Umbilical cord (tissue), 2 donors: Measurements from ENCODE around the gene UGT1A8. TPM values are rescaled to one million over a fixed set of nuclear protein-coding genes. Genes with fewer than 3 reads are reported as not detected.
"Not testable (repeated sequence)": the region's sequence is repeated elsewhere in the genome, so short reads cannot be mapped to it uniquely, and the experiment has no call there.

Source experiments
- DNase-seq: peaks from one replicate; pipeline ENCODE4 v3.0.0-alpha.2; 2015; ENCODE audit warnings: low spot score
- total RNA-seq: library from RNA; depleted of rRNA; stranded (reverse); fragments of >200 nt; gene quantifications from one replicate; pipeline ENCODE4 v1.2.3, GENCODE V29; 2014; ENCODE audit warnings: low replicate concordance; ENCODE audit not compliant: insufficient read depth

UGT1A8 gene
- total RNA-seq, 1 donor from 2014 or later, result 6.5 TPM

- no peak for DNase-seq
Measured at GRCh38 chr2:233714121-233714520, 96.7 kb downstream of the UGT1A8 start.

DNA sequence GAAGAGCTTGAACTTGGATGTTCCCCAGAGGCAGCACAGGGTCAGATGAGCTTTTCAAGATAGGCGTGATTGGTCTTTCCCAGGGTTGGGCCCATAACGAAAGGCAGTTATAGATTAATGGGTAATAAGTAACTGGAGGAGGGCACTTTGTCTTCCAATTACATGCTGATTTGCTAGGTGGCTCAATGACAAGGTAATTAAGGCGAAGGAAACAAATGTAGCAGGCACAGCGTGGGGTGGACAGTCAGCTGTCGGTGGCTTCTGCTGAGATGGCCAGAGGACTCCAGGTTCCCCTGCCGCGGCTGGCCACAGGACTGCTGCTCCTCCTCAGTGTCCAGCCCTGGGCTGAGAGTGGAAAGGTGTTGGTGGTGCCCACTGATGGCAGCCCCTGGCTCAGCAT, 101.1 kb downstream of the UGT1A8 start, which contains the start of gene UGT1A4:
Gene UGT1A4 (plus strand): TSS at position 185 of the 400 bp plus-strand sequence. CDS start 85 bp downstream, at position 270.
- DNase-seq, result no peak

- no peak for DNase-seq
Measured at GRCh38 chr2:233728723-233729301, 111.4 kb downstream of the UGT1A8 start, which contains the start of gene UGT1A3. Gene UGT1A3, plus strand, starts transcription at chr2:233729042. Its CDS starts 85 bp downstream, at chr2:233729127.

DNA sequence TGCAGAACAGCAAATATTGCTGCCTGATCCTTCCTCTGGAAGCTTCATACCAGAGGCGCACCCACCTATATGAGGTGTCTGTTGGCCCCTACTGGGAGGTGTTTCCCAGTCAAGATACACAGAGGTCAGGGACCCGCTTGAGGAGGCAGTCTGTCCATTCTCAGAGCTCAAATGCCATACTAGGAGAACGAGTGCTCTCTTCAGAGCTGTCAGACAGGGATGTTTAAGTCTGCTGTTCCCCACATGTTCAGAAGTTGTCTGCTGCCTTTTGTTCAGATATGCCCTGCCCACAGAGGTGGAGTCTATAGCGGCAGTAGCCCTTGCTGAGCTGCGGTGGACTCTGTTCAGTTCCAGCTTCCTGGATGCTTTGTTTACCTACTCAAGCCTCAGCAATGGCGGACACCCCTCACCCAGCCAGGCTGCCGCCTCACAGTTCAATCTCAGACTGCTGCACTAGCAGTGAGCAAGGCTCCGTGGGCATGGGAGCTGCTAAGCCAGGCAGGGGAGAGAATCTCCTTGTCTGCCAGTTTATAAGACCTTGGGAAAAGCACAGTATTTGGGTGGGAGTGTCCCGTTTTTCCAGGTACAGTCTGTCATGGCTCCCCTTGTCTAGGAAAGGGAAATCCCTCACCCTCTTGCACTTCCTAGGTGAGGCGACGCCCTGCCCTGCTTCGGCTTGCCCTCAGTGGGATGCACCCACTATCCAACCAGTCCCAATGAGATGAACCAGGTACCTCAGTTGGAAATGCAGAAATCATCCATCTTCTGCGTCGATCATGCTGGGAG, 119.6 kb downstream of the UGT1A8 start:
- DNase-seq, result not testable (repeated sequence)

DNA sequence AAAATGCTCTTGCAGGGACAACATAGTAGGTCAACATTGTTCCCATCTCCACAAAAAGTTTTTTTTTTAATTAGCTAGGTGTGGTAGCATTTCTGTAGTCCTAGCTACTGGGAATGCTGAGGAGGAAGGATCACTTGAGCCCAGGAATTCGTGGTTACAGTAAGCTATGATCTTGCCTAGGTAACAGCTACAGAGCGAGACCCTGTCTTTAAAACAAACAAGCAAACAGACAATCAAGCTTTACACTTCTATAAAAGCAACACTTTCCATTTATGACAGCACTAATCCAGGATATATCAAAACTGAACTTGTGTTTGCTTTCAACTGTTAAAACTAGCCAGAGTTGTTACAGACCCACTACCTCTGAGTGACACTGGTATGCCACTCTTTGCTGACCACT, 123.4 kb downstream of the UGT1A8 start:
- DNase-seq, result no peak

DNA sequence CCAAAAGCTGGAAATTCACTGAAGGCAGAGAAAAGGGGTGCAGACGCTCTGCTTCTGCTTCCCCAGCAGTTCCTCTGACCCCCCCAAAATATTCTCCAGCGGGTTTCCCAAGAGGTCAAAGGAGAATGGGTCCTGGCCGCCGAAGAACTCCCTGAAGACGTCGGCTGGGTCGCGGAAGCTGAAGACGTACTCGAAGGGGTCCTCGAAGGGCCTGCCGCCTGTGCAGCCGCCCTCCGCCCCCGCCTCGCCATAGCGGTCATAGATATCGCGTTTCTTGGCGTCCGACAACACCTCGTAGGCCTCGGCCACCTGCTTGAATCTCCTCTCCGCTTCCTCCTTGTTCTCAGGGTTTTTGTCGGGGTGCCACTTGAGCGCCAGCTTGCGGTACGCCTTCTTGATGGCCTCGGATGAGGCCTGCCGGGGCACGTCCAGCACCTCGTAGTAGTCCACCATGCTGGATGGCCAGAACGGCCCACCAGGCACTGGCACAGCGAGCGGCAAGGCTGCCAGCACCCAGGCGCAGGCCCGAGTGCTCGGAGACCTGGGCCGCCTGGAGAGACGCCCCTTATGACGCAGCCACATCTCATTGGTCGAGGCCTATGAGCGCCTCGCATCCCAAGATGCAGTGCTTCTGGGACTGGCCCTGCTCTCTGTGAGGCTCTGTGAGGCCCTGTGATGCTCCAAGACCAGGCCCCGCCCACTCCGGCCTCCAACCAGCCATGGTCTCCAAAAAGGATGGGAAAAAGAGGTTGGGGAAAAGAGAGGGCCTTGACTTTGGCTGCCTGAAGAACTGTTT, 126.2 kb downstream of the UGT1A8 start:
- DNase-seq, result no peak

DNA sequence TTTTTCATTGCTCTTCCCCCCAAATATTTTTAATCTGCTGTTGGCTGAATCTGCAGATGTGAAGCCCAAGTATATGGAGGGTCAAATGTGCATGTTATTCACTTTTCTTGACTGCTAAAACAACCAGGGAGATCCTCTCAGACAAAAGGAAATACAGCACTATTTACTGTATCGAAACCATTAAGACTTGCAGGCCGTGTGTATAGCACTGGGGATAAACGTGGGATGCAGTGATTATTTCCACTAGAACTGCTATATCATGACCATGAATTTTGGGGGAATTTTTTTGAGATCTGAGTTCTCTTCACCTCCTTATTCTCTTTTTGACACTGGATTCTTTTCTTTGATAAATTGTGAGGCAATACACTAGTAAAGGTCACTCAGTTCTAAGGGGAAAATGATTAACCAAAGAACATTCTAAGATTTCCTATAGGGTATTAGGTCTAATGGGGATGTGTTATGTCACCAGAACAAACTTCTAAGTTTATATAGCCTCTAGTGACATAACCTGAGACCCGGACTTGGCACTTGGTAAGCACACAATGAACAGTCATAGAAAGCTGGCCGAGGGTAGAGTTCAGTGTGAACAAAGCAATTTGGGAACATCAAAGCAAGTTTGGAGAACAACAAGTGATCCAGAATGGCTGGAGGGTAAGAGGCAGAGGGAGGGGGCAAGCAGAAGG, 127.8 kb downstream of the UGT1A8 start:
- no peak for DNase-seq

DNA sequence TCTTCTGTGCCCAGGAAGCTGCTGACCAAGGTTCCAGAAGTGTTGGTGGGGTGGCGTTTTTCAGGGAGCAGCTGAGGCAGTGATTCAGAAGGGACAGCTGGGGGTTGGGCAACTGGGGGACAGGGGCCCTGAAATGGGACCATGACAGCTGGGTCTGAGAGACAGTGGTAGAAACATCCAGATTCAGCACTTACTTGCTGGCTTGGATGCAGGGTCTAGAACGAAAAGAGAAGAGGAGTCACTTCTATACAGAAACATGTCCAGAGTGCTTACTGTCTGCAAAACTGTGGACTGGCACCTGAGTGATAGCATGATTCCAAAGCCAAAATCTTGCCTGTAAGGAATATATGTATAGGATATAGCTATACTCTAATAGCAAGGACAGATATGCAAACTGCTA, 128.4 kb downstream of the UGT1A8 start:
- DNase-seq, result not testable (repeated sequence)

DNA sequence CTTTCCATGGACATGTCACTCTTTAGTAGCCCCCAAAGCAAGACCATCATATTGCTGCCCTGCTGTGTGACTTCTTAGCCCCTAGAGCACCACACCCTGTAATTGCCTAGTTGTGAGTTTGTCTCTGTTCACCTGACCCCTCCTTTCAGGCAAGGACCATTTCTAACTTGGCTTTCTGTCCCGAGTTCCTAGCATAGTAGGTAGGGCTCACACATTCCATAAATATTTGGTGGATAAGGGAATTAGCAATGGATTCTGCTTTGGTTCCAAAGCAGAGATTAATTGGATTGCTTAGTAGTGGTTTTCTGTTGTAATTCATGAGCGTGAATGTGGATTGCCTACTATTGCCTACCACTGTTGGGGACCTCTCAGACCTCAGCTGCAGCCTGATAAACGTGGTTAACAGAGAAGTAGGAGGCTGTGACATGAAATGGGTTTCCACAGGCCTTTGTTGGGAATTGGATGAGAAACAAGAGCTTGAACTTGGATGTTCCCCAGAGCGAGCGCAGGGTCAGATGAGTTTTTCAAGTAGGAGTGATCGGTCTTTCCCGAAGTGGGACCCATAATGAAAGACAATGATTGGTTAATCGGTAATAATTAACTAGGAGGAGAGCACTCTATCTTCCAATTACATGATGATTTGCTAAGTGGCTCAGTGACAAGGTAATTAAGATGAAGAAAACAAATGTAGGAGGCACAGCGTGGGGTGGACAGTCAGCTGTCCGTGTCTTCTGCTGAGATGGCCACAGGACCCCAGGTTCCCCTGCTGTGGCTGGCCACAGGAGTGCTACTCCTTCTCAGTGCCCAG, 129.2 kb downstream of the UGT1A8 start:
- no peak for DNase-seq

- no peak for DNase-seq
Measured at GRCh38 chr2:233747283-233747544, 129.8 kb downstream of the UGT1A8 start.

GRCh38 chr2:233750689-233751088, 133.3 kb downstream of the UGT1A8 start:
- not testable (repeated sequence) for DNase-seq

DNA sequence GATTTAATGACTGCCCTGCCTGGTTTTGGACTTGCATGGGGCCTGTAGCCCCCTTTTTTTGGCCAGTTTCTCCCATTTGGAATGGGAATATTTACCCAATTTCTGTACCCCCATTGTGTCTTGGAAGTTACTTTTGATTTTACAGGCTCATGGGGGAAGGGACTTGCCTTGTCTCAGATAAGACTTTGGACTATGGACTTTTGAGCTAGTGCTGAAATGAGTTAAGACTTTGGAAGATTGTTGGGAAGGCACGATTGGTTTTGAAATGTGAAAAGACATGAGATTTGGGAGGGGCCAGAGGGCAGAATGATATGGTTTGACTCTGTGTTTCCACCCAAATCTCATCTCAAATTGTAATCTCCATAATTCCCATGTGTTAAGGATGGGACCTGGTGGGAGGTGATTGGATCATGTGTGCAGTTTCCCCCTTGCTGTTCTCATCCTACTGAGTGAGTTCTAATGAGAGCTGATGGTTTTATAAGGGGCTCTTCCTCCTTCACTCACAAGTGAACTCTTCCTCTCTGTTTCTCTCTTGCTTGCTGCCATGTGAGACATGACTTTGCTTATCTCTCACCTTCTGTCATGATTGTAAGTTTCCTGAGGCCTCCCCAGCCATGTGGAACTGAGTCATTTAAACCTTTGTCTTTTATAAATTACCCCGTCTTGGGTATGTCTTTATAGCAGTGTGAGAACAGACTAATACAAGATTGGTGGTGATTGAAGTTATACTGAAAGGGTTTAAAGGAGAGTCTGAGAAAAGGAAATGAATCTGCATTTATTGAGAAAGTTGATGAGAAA, 134.0 kb downstream of the UGT1A8 start:
- DNase-seq, result not testable (repeated sequence)

DNA sequence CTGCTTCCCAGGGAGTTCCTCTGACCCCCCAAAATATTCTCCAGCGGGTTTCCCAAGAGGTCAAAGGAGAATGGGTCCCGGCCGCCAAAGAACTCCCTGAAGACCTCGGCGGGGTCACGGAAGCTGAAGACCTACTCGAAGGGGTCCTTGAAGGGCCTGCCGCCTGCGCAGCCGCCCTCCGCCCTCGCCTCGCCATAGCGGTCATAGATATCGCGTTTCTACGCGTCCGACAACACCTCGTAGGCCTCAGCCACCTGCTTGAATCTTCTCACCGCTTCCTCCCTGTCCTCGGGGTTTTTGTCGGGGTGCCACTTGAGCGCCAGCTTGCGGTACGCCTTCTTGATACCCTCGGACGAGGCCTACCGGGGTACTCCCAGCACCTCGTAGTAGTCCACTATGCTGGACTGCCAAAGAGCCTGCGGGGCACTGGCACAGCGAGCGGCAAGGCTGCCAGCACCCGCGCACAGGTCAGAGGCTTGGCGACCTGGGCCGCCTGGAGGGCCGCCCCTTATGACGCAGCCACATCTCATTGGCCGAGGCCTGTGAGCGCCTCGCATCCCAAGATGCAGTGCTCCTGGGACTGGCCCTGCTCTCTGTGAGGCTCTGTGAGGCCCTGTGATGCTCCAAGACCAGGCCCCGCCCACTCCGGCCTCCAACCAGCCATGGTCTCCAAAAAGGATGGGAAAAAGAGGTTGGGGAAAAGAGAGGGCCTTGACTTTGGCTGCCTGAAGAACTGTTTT, 137.6 kb downstream of the UGT1A8 start:
- DNase-seq, result no peak

GRCh38 chr2:233756429-233757081, 139.1 kb downstream of the UGT1A8 start:
- no peak for DNase-seq

- DNase-seq, result no peak
Measured at GRCh38 chr2:233758141-233758540, 140.7 kb downstream of the UGT1A8 start.

DNA sequence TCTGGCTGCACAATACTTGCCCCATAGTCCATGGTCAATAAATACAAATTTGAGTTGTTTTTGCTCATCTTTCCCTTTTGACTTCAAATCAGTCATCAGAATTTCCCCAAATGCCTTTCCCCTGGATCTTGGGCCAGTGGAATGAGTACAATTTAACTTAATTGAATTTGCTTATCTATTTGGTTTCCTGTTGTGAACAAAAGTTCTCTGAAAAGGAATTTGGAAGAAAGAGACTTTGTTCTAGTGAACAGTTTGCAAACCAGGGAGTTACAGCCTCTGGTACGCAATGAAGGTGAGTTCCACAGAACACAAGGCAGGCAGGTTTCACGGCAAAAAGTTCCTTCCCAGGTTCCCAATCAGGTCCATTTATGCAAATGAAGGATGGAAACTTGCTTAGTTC, 141.4 kb downstream of the UGT1A8 start:
- no peak for DNase-seq

GRCh38 chr2:233760043-233760442, 142.6 kb downstream of the UGT1A8 start, which contains the start of gene UGT1A1:
Gene UGT1A1, plus strand, starts transcription at chr2:233760270. Its CDS starts 18 bp downstream, at chr2:233760288.
- DNase-seq, result no peak

- DNase-seq, result peak; percentile 2
Measured at GRCh38 chr2:233761040-233761769, 143.8 kb downstream of the UGT1A8 start.
